ENCODE results near the gene YIF1A. TPM values are rescaled to one million over a fixed set of nuclear protein-coding genes. Genes with fewer than 3 reads are reported as not detected.

The YIF1A gene
- total RNA-seq, 2 experiments from 2014 or later, result 44.5 to 45.5 TPM

DNA sequence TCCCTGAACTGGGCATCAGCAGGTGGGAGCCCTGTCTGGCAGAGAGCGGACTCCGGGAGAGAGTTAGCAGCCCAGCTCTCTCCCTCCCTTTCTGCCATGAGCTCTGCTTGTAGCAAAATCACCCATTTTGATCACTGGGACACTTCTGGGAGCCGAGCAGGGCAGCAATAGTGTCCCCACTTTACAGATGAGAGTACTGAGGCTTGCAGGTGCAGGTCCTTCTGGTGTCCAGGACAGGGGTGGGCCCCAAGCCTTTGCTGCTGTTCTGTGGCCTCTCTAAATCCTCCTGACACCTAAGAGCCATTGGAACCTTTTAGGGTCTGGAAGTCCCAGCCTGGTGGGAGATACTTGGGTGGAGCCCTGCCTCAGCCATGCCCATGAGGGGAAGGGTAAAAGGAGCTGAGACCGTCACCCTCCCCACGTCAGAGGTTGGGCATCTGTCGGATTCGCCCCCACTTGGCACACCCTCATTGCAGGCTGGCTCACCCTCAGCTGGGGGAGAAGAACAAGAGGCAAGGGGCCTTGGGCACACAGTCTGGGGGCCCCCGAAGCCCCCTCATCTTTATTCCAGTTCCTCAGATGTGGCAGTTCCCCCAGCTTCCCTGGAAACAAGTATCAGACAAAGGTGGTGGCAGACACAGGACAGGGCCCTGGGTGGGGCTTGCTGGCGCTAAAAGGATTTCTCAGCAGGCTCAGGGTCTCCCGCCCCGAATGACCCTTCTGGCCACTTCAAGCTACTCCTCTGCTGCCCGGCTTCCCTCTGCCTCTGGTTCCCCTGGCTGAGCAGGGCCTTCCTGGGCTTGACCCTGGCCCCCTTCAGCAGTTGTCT, 42.8 kb upstream of the YIF1A start:
- ATAC-seq (ENCODE audit: low read depth) (no peak), DNase-seq (peak; percentile 27)
- Mint-ChIP-seq H3K9me3 (no peaks in the 10 kb centered on the region), H3K4me3 (no peak overlapping the region), H3K27ac (no peak overlapping the region), H3K36me3 (no peaks in the 10 kb centered on the region), H3K27me3 (no peaks in the 10 kb centered on the region), H3K4me1 (peaks cover 28% of the 10 kb centered on the region)
- POLR2A ChIA-PET, result interaction anchor here (2.3 to 8.7 kb wide), 2 partner anchors 14 to 19 kb away, joined by 10 to 94 read pairs; partner anchors contain the start of gene CD248

DNA sequence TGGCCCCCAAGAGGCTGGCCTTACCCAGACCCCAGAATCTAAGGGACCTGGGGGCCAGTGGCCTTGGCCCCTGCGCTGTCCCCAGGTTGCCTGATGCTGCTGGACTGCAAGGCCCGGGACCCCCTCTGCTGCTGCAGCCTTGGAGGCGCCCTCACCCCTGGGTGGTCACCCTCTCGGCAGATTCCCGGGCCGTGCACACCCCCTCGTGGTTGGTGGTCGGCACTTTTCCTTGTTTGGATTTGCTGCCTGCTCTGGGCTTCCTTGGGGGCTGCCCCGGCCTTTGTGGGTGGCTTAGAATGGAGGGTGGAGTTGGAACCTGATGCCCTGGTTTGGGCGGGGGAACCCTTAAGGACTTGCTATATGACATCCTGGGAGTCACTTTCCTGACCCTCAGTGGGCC, 42.0 kb upstream of the YIF1A start:
- Mint-ChIP-seq H3K9me3 (no peaks in the 10 kb centered on the region), H3K36me3 (no peaks in the 10 kb centered on the region), H3K4me1 (peaks cover 23% of the 10 kb centered on the region), H3K4me3 (no peak overlapping the region), H3K27me3 (no peaks in the 10 kb centered on the region), H3K27ac (no peak overlapping the region)
- ATAC-seq (ENCODE audit: low read depth), result no peak
- no peak for DNase-seq
- POLR2A ChIA-PET, result interaction anchor here (2.3 to 8.7 kb wide), 2 partner anchors 14 to 18 kb away, joined by 10 to 94 read pairs; partner anchors contain the start of gene CD248

DNA sequence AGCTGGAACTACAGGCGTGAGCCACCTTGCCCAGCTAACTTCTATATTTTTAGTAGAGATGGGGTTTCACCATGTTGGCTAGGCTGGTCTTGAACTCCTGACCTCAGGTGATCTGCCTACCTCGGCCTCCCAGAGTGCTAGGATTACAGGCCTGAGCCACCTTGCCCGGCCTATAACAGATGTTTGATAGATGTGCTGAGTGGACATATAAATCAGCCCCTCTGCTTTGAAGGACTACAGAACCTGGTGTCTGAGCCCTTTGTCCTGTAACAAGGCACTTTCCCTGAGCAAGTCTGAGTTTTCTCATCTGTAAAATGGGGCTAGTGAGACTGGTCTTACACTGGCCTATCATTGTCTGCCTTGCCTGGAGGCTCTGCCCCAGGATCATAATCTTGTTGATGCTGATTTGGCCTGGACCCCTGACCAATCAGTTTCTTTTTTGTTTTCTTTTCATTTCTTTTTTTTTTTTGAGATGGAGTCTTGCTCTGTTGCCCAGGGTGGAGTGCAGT, 40.3 kb upstream of the YIF1A start:
- no peak for DNase-seq
- no peaks in the 10 kb centered on the region for H3K36me3 Mint-ChIP-seq
- no peaks in the 10 kb centered on the region for H3K9me3 Mint-ChIP-seq
- ATAC-seq (ENCODE audit: low read depth), result no peak
- H3K27ac Mint-ChIP-seq, result no peak overlapping the region
- H3K4me1 Mint-ChIP-seq, result peaks cover 33% of the 10 kb centered on the region
- no peaks in the 10 kb centered on the region for H3K27me3 Mint-ChIP-seq
- POLR2A ChIA-PET, result interaction anchor here (1.1 to 8.7 kb wide), 3 partner anchors 12 to 43 kb away, joined by 3 to 94 read pairs (median 24); partner anchors contain the start of gene CD248
- peak overlapping the region; percentile 26 for H3K4me3 Mint-ChIP-seq

DNA sequence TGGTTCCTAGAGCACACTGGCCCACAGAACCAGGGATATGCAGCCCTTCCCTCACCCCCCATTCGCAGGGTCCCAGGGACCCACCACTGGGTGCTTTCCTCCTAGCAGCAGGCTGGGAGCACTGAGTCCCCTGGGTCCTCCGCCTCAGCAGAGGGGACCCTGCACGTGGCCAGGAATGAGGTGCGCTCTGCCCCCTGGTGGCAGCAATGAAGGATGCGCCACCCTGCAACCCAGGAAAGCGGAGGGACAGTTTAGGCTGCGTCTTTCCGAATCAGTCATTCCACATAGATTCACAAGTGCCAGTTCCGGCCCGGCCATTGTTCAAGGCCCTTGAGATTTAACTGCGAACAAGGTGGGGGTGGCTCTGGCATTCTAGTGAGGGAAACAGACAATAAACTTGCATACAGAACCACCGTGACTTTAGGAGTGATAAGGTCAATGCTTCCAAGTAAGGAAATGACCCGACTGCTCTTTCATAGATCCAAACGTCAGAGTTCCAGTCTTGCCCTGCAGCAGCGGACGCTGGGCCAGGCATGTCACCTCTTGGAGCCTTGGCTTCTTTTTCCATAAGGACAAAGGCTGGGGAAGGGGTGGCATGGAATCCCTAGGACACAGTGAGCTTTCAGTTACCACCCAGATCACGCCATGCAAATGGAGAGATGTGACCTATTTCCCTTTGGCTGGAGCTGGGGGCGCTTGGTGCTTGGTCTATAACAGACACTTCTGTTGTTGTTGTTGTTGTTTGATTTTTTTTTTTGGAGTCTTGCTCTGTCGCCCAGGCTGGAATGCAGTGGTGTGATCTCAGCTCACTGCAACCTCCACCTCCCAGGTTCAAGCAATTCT, 39.6 kb upstream of the YIF1A start:
- ATAC-seq (ENCODE audit: low read depth) (peak; percentile 59), DNase-seq (peak; percentile 85)
- POLR2A ChIA-PET, result interaction anchor here (1.1 to 8.7 kb wide), 4 partner anchors 12 to 44 kb away, joined by 3 to 215 read pairs (median 59); partner anchors contain the start of gene CD248
- H3K27ac Mint-ChIP-seq, result peak overlapping the region; percentile 89
- H3K9me3 Mint-ChIP-seq, result no peaks in the 10 kb centered on the region
- no peaks in the 10 kb centered on the region for H3K27me3 Mint-ChIP-seq
- peaks cover 37% of the 10 kb centered on the region for H3K4me1 Mint-ChIP-seq
- peak overlapping the region; percentile 26 for H3K4me3 Mint-ChIP-seq
- H3K36me3 Mint-ChIP-seq, result peaks cover 2% of the 10 kb centered on the region

DNA sequence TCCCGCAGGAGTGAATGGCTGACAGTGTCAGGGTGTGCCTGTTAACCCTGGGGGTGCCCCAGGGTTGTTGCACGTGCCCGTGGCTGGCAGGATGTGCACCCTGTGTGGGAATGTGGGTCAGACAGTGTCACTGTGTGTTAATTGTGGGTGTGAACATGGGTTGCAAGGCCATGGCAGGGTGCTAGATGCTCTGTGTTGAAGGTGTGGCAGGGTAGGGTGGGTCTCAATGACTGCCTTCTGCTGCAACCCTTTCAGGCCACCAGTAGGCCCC, 39.0 kb upstream of the YIF1A start:
- POLR2A ChIA-PET, result interaction anchor here (4.3 kb wide), 1 partner anchor 13 kb away, joined by 215 read pairs; the partner anchor contains the start of gene CD248
- Mint-ChIP-seq H3K4me1 (peaks cover 40% of the 10 kb centered on the region), H3K27me3 (no peaks in the 10 kb centered on the region), H3K9me3 (no peaks in the 10 kb centered on the region), H3K4me3 (peak overlapping the region; percentile 26), H3K27ac (peak overlapping the region; percentile 89), H3K36me3 (peaks cover 2% of the 10 kb centered on the region)
- DNase-seq (peak; percentile 68), ATAC-seq (ENCODE audit: low read depth) (peak; percentile 40)

DNA sequence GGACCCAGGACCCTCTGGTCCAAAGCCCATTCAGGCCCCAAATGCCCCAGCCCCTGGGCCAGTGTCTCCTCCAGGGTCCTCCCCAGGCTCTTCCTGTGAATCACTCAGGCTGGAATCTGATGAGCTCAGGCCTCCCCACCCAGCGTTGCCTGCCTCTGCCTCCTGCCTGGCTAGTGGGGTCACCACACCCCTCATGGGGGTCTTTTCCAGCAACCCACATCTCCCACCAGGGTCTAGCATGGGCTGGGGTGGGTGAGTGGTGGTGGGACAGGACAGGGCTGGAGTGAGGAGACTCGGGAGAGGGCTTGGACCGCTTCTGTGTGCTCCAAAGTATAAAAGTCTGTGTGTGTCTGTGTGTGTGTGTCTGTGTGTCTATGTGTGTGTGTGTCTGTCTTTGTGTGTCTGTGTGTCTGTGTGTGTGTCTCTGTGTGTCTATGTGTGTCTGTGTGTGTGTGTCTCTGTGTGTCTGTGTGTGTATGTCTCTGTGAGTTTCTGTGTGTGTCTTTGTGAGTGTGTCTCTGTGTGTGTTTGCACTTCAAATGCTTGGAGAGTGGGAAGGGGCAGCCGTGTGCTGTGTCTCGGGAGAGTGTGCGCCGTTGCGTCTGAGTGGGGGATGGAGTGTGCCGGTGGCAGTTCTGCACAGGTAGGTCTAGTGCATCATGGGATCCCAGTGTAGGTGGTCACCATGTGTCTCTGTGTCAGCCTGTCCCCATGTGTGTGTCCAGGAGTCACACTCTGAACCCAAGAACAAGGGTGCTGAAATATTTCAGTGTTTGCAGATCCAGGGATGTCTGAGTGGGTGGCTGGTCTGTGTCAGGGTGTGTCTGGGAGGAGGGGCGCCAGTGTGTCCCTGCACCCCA, 38.5 kb upstream of the YIF1A start:
- Mint-ChIP-seq H3K27me3 (no peaks in the 10 kb centered on the region), H3K36me3 (peaks cover 2% of the 10 kb centered on the region), H3K9me3 (no peaks in the 10 kb centered on the region), H3K4me3 (peak overlapping the region; percentile 26), H3K4me1 (peaks cover 41% of the 10 kb centered on the region), H3K27ac (peak overlapping the region; percentile 89)
- ATAC-seq (ENCODE audit: low read depth) (no peak), DNase-seq (peak; percentile 53)
- POLR2A ChIA-PET, result interaction anchor here (1.2 to 4.3 kb wide), 3 partner anchors 9 to 45 kb away, joined by 3 to 215 read pairs (median 8); partner anchors contain the start of genes CD248, RIN1 and SLC29A2

DNA sequence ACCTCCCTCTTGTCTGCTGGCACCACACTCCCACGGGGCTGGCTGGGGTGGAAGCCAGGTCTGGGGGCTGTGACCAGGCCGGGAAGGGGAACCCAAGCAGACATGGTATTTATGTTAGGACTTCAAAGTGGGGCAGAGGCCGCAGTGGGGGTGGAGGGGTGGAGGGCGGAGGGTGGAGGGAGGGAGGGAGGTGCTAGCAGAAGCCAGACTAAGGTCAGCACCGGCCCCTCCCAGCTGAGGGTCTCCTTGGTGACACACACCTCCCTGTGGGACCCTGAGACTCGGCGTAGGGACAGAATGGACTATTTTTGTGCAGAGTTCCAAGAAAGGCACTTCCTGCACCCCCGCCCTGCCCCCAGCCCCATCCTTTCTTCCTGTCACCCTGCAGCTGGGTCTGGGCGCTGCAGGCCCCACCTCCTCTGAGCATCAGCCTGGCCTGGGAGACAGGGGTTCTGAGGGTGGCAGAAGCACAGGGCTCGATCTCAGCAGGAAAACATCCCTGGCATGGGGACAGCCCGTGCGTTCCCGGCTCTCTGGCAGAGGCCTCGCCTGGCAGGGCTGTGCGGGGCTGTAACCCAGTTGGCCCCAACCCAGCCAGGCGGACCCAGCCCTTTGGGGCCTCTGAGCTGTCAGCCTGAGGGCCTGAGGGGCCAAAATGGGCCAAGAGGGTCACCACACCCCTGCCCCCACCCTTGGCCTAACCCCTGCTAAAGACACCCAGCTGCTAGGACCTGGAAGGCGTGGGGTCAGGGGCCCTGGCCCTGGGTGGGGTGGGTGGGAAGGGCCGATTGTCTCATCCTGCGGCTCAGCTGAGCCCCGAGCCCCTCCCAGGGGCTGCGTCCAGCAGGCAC, 37.5 kb upstream of the YIF1A start:
- H3K9me3 Mint-ChIP-seq, result no peaks in the 10 kb centered on the region
- H3K4me3 Mint-ChIP-seq, result peak overlapping the region; percentile 81
- POLR2A ChIA-PET, result interaction anchor here (0.6 to 4.3 kb wide), 5 partner anchors 10 to 63 kb away, joined by 3 to 215 read pairs (median 4); partner anchors contain the start of genes CD248, RIN1 and SLC29A2
- peak overlapping the region; percentile 98 for H3K27ac Mint-ChIP-seq
- peaks cover 45% of the 10 kb centered on the region for H3K4me1 Mint-ChIP-seq
- ATAC-seq (ENCODE audit: low read depth) (peak; percentile 72), DNase-seq (peak; percentile 78)
- H3K36me3 Mint-ChIP-seq, result peaks cover 2% of the 10 kb centered on the region
- no peaks in the 10 kb centered on the region for H3K27me3 Mint-ChIP-seq

DNA sequence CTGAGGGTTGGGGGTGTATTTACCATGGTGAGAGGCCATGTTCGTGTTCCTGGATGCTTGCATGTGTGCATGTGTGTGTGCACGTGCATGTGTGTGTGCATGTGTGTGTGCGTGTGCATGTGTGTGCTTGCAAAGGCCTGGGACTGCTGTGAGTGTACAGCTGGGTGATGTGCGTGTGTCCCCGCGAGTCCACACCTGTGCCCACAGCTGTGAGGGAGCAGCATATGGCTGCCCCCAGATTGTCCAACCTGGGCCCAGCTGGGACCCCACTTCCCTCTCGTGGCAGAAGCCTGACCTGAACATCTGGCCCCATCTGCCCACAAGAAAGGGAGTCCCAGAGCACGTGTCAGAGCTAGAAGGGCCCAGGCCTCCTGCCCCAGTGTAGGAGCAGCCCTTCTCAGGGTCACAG, 36.3 kb upstream of the YIF1A start:
- no peak for ATAC-seq (ENCODE audit: low read depth)
- POLR2A ChIA-PET, result interaction anchor here (0.5 to 4.3 kb wide), 4 partner anchors 10 to 1077 kb away, joined by 3 to 215 read pairs (median 4); partner anchors contain the start of genes CD248 and RBM14
- Mint-ChIP-seq H3K27ac (peak overlapping the region; percentile 98), H3K9me3 (peaks cover 1% of the 10 kb centered on the region), H3K36me3 (peaks cover 3% of the 10 kb centered on the region), H3K4me1 (peaks cover 50% of the 10 kb centered on the region), H3K27me3 (no peaks in the 10 kb centered on the region), H3K4me3 (peak overlapping the region; percentile 81)
- peak; percentile 58 for DNase-seq

DNA sequence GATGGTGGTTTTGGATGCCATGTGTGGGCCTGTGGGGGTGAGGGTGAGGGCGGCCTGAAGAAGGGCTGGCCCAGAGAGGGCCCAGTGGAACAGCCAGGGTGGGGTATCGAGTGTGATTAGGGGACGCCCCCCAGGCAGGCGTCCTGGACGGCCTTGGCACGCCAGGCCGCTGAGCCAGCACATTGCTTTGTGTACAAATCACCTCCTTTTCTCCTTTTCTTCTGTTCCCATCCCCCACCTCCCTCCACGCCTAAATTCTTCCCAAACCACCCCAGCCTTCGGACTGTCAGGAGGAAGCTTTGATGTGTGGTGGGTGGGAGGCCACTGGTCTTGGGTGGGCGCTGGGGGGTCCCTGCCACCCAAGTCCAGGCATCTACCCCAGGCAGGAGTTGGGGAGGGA, 35.7 kb upstream of the YIF1A start:
- peak overlapping the region; percentile 76 for H3K27ac Mint-ChIP-seq
- H3K36me3 Mint-ChIP-seq, result peaks cover 7% of the 10 kb centered on the region
- ATAC-seq (ENCODE audit: low read depth), result no peak
- POLR2A ChIA-PET, result interaction anchor here (0.5 to 4.3 kb wide), 3 partner anchors 10 to 292 kb away, joined by 3 to 215 read pairs (median 4); partner anchors contain the start of genes CD248 and RBM14
- H3K4me3 Mint-ChIP-seq, result no peak overlapping the region
- peaks cover 5% of the 10 kb centered on the region for H3K9me3 Mint-ChIP-seq
- no peak for DNase-seq
- H3K27me3 Mint-ChIP-seq, result no peaks in the 10 kb centered on the region
- peaks cover 54% of the 10 kb centered on the region for H3K4me1 Mint-ChIP-seq

DNA sequence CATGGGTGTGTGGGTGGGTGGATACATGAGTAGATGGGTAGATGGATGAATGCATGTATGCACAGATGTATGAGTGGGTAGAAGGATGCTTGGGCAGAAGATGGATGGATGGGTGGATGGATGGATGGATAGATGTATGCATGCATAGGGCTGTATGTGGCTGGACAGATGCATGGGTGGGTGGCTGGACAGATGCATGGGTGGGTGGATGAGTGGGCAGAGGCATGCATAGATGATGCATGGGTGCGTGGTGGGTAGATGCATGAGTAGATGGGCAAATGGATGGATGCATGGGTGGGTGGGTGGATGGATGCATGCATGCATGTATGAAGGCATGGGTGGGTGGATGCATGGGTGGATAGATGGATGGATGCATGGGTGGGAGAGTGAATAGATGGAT, 34.7 kb upstream of the YIF1A start:
- DNase-seq (no peak), ATAC-seq (ENCODE audit: low read depth) (no peak)
- Mint-ChIP-seq H3K9me3 (peaks cover 5% of the 10 kb centered on the region), H3K27ac (peak overlapping the region; percentile 43), H3K4me3 (no peak overlapping the region), H3K4me1 (peaks cover 58% of the 10 kb centered on the region), H3K27me3 (no peaks in the 10 kb centered on the region), H3K36me3 (peaks cover 9% of the 10 kb centered on the region)
- POLR2A ChIA-PET, result interaction anchor here (4.3 kb wide), 1 partner anchor 9 kb away, joined by 215 read pairs; the partner anchor contains the start of gene CD248

DNA sequence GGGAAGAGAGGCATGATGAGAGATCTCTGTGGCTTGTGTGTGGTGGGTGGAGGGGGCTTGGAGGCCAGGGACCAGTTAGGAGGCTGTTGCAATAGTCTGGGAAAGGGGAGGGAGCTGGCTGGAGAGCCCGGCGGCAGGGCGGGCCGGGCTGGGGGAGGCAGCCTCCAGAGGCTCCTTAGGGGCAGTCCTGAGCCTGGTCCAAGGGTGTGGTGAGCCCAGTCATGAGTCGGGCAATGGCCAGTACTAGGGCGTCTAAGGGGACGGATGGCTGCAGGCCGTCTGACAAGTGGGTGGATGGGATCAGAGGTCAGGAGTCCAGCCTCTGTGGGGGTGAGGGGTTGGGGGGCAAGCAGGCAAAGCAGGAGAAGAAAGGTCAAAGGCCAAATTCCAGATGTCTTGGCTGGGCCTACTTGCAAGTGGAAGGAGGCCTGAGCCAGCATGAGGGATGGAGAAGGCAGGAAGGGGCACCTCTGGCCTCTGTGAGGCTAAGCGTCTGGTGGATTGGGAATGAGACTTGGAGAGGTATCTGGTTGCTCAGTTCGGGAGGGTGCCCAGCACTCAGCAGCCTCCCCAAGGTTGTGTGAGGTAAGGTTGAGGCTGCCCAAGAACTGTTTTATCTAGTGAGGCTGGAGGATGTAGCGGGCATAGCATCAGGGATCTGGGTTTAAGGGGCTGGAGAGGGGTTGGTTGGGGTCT, 33.9 kb upstream of the YIF1A start:
- Mint-ChIP-seq H3K36me3 (peaks cover 9% of the 10 kb centered on the region), H3K4me3 (no peak overlapping the region), H3K27ac (peak overlapping the region; percentile 95), H3K27me3 (no peaks in the 10 kb centered on the region), H3K4me1 (peaks cover 58% of the 10 kb centered on the region), H3K9me3 (peaks cover 5% of the 10 kb centered on the region)
- DNase-seq (no peak), ATAC-seq (ENCODE audit: low read depth) (no peak)
- POLR2A ChIA-PET, result interaction anchor here (2.0 kb wide), 1 partner anchor 10 kb away, joined by 16 read pairs; no protein-coding TSS in a partner anchor

Data from activated naive CD8-positive, alpha-beta T cell treated with anti-CD3 and anti-CD28 coated beads, Interleukin-2, amount 10 ng/mL, durations not matched to agents 7 days and 5 days (primary cell).